GM23338 (cell line): ENCODE measurements around the gene SMYD3.

Source experiments
- CREB1 ChIP-seq: fragments of 250-450 bp; sonication (Bioruptor Pico); IDR thresholded peaks from 2 replicates; pipeline ENCODE4 v1.5.0; 2020; ENCODE audit warnings: low read depth, mild to moderate bottlenecking, moderate library complexity
- CTCF ChIP-seq, 2 experiments: fragments of 200-600 bp in 1 of 2; sonication (generic) in 1 of 2; conservative IDR thresholded peaks; 2 replicates each; pipeline versions ENCODE4 v1.5.1 to v1.6.1; 2016 to 2017; ENCODE audit warnings: antibody characterized with exemption in 2 of 2, low read depth in 2 of 2, mild to moderate bottlenecking in 2 of 2, moderate library complexity in 1 of 2
- ETS1 ChIP-seq: IDR thresholded peaks from 2 replicates; pipeline ENCODE4 v1.6.1; 2016; ENCODE audit warnings: antibody characterized with exemption
- EZH2 ChIP-seq: fragments of 200-600 bp; sonication (generic); IDR thresholded peaks from one replicate; pipeline ENCODE4 v1.8.0; 2017; ENCODE audit warnings: antibody characterized with exemption, mild to moderate bottlenecking, low read depth; ENCODE audit not compliant: unreplicated experiment
- EZH2phosphoT487 ChIP-seq: fragments of 200-600 bp; sonication (generic); IDR thresholded peaks from one replicate; pipeline ENCODE4 v1.8.1; 2018; ENCODE audit warnings: antibody characterized with exemption; ENCODE audit not compliant: unreplicated experiment
- POLR2AphosphoS5 ChIP-seq: IDR thresholded peaks from 2 replicates; pipeline ENCODE4 v1.6.1; 2016; ENCODE audit warnings: antibody characterized with exemption, low read depth
- REST ChIP-seq: IDR thresholded peaks from one replicate; pipeline ENCODE4 v1.6.1; 2018; ENCODE audit warnings: antibody characterized with exemption; ENCODE audit not compliant: unreplicated experiment
- ZNF331 ChIP-seq: fragments of 250-450 bp; sonication (Bioruptor Pico); IDR thresholded peaks from 2 replicates; pipeline ENCODE4 v1.5.0; 2020; ENCODE audit warnings: low read depth, mild to moderate bottlenecking, moderate library complexity
- ZNF462 ChIP-seq: fragments of 250-450 bp; sonication (Bioruptor Pico); IDR thresholded peaks from 2 replicates; pipeline ENCODE4 v1.5.0; 2020; ENCODE audit warnings: mild to moderate bottlenecking, moderate library complexity

- TF ChIP-seq CTCF (conservative IDR thresholded peaks at IDR 0.05; ENCODE audit: low read depth in 2 of 2) (no peak), REST (no peak), POLR2AphosphoS5 (no peak), EZH2 (no peak), EZH2phosphoT487 (no peak), CREB1 (CRISPR knock-in tag) (no peak), ZNF331 (CRISPR knock-in tag) (no peak), ETS1 (no peak), ZNF462 (CRISPR knock-in tag) (no peak)
Observed at GRCh38 chr1:246213036-246213435, 294.0 kb downstream of the SMYD3 start.
